Prostate gland (tissue), 2 donors: ENCODE results near the gene SPATA16. TPM values are rescaled to one million over a fixed set of nuclear protein-coding genes. Genes with fewer than 3 reads are reported as not detected.

Experiments
- DNase-seq: peaks from one replicate; pipeline ENCODE4 v3.0.0-alpha.2; 2019; ENCODE audit warnings: low spot score
- H3K27ac ChIP-seq, 2 donors: fragments of 200-600 bp; sonication (generic); 2 replicates each; pipeline ENCODE4 v1.5.1; 2017 to 2019
- H3K27me3 ChIP-seq: fragments of 200-600 bp; sonication (generic); replicated peaks from 2 replicates; pipeline ENCODE4 v1.5.1; 2019; ENCODE audit not compliant: insufficient read depth
- H3K36me3 ChIP-seq, 2 donors: fragments of 200-600 bp; sonication (generic); 1 replicate in 1 of 2; 2 replicates in 1 of 2; pipeline versions ENCODE4 v1.5.1 to v1.8.1; 2017 to 2019
- H3K4me1 ChIP-seq: fragments of 200-600 bp; sonication (generic); replicated peaks from 2 replicates; pipeline ENCODE4 v1.5.1; 2019
- H3K4me3 ChIP-seq, 2 donors: fragments of 200-600 bp; sonication (generic); 2 replicates each; pipeline ENCODE4 v1.5.1; 2017 to 2019
- H3K9me3 ChIP-seq: fragments of 200-600 bp; sonication (generic); 2 replicates; pipeline ENCODE4 v1.5.1; 2017
- CTCF ChIP-seq, 4 experiments: fragments of 200-600 bp in 2 of 4; fragments of 450-650 bp in 2 of 4; sonication (generic) in 2 of 4; IDR thresholded peaks; 1 replicate in 3 of 4; 2 replicates in 1 of 4; pipeline ENCODE4 v1.5.1; 2016 to 2019; ENCODE audit warnings: antibody characterized with exemption in 4 of 4, mild to moderate bottlenecking in 2 of 4, moderate library complexity in 2 of 4
- POLR2A ChIP-seq: fragments of 450-650 bp; IDR thresholded peaks from one replicate; pipeline ENCODE4 v1.6.1; 2016; ENCODE audit warnings: antibody characterized with exemption, mild to moderate bottlenecking
- POLR2AphosphoS5 ChIP-seq: sonication (generic); formaldehyde crosslinking; IDR thresholded peaks from one replicate; pipeline ENCODE4 v1.6.1; 2017; ENCODE audit warnings: antibody characterized with exemption
- WGBS: methylation state at CpG from one replicate; pipeline ENCODE4 v1.1.5; 2018; 5-methylcytosine and 5-hydroxymethylcytosine counted together
- intact Hi-C: fragments of 100-400 bp; cut with DNase I; formaldehyde crosslinking; loops from one replicate; pipeline ENCODE4 v1.14.2; 2022
- total RNA-seq, 2 donors: library from RNA; depleted of rRNA; stranded (reverse); fragments of >200 nt; gene quantifications; one replicate each; pipeline ENCODE4 v1.1.0, GENCODE V29; 2016

The SPATA16 gene
- total RNA-seq, 2 donors from 2014 or later = 3.8 TPM; not detected in 1

GRCh38 chr3:172987273-172987672 is 153.8 kb downstream of the SPATA16 start:
- no peak overlapping the region for H3K4me3 ChIP-seq
- no peak for DNase-seq
- intact Hi-C loops = no loop called here
- TF ChIP-seq POLR2A (no peak), CTCF (IDR thresholded peaks at IDR 0.05) (no peak), POLR2AphosphoS5 (no peak)
- H3K27me3 ChIP-seq = no peaks in the 10 kb centered on the region
- H3K36me3 ChIP-seq = no peaks in the 10 kb centered on the region
- H3K27ac ChIP-seq = no peak overlapping the region
- 47% methylated on average over 3 of the region's 3 CpGs for WGBS
- no peaks in the 10 kb centered on the region for H3K4me1 ChIP-seq
- no peaks in the 10 kb centered on the region for H3K9me3 ChIP-seq

GRCh38 chr3:172984914-172985313 is 156.1 kb downstream of the SPATA16 start:
- WGBS = 96% methylated on average over 1 of the region's 1 CpG
- Histone ChIP-seq H3K4me1 (no peaks in the 10 kb centered on the region), H3K9me3 (no peaks in the 10 kb centered on the region), H3K27ac (no peak overlapping the region), H3K4me3 (no peak overlapping the region), H3K27me3 (no peaks in the 10 kb centered on the region), H3K36me3 (no peaks in the 10 kb centered on the region)
- no peak for DNase-seq
- intact Hi-C loops = no loop called here
- no peak for TF ChIP-seq POLR2AphosphoS5
- TF ChIP-seq POLR2A = no peak
- no peak for TF ChIP-seq CTCF (IDR thresholded peaks at IDR 0.05)

- Histone ChIP-seq H3K4me3 (no peak overlapping the region), H3K9me3 (no peaks in the 10 kb centered on the region), H3K36me3 (no peaks in the 10 kb centered on the region), H3K4me1 (no peaks in the 10 kb centered on the region), H3K27ac (no peak overlapping the region), H3K27me3 (no peaks in the 10 kb centered on the region)
- no peak for DNase-seq
- 53% methylated on average over 3 of the region's 3 CpGs for WGBS
- TF ChIP-seq POLR2AphosphoS5 = no peak
- TF ChIP-seq POLR2A = no peak
- no peak for TF ChIP-seq CTCF (IDR thresholded peaks at IDR 0.05)
- intact Hi-C loops = no loop called here
Observed at GRCh38 chr3:172982736-172983364, 158.2 kb downstream of the SPATA16 start.

GRCh38 chr3:172981407-172981983 is 159.5 kb downstream of the SPATA16 start:
- H3K36me3 ChIP-seq = no peaks in the 10 kb centered on the region
- no peaks in the 10 kb centered on the region for H3K4me1 ChIP-seq
- TF ChIP-seq POLR2A = no peak
- TF ChIP-seq CTCF (IDR thresholded peaks at IDR 0.05) = no peak
- no peak for TF ChIP-seq POLR2AphosphoS5
- no peaks in the 10 kb centered on the region for H3K9me3 ChIP-seq
- intact Hi-C loops = no loop called here
- H3K27me3 ChIP-seq = no peaks in the 10 kb centered on the region
- no peak overlapping the region for H3K27ac ChIP-seq
- no peak overlapping the region for H3K4me3 ChIP-seq
- WGBS = 76% methylated on average over 3 of the region's 3 CpGs
- DNase-seq = no peak

GRCh38 chr3:172980849-172981248 is 160.2 kb downstream of the SPATA16 start:
- H3K27me3 ChIP-seq = no peaks in the 10 kb centered on the region
- no peaks in the 10 kb centered on the region for H3K9me3 ChIP-seq
- intact Hi-C loops = no loop called here
- DNase-seq = no peak
- H3K27ac ChIP-seq = no peak overlapping the region
- no peak overlapping the region for H3K4me3 ChIP-seq
- TF ChIP-seq POLR2AphosphoS5 = no peak
- no peaks in the 10 kb centered on the region for H3K36me3 ChIP-seq
- no peaks in the 10 kb centered on the region for H3K4me1 ChIP-seq
- WGBS = 92% methylated on average over 8 of the region's 8 CpGs
